CD4-positive, CD25-positive, alpha-beta regulatory T cell (primary cell): ENCODE results near the gene SNCAIP. TPM values are rescaled to one million over a fixed set of nuclear protein-coding genes. Genes with fewer than 3 reads are reported as not detected.

Experiments
- ATAC-seq, 2 donors: fragments of 150-1000 bp; cut with Tn5 transposase; one replicate each; pipeline ENCODE4 v1.10.0; 2021; ENCODE audit warnings: low read depth in 2 of 2, moderate number of reproducible peaks in 2 of 2, moderate library complexity in 1 of 2
- DNase-seq, 3 donors: peaks; one replicate each; pipeline versions ENCODE4 v3.0.0 to v3.0.0-alpha.2; 2012 to 2022; ENCODE audit warnings: mixed read lengths in 1 of 3
- H3K27ac ChIP-seq: one replicate; pipeline ENCODE4 v1.7.0; 2013; ENCODE audit warnings: mild to moderate bottlenecking, low read length; ENCODE audit not compliant: insufficient read depth, poor library complexity, severe bottlenecking
- H3K27me3 ChIP-seq: one replicate; pipeline ENCODE4 v1.7.0; 2013; ENCODE audit warnings: low read length; ENCODE audit not compliant: control insufficient read depth, insufficient read depth
- H3K36me3 ChIP-seq: one replicate; pipeline ENCODE4 v1.7.0; 2013; ENCODE audit warnings: mild to moderate bottlenecking, low read length, moderate library complexity; ENCODE audit not compliant: control insufficient read depth, insufficient read depth
- H3K4me1 ChIP-seq: 2 replicates; pipeline ENCODE4 v1.7.0; 2013; ENCODE audit warnings: mild to moderate bottlenecking, low read length; ENCODE audit not compliant: insufficient read depth, control insufficient read depth, poor library complexity, severe bottlenecking
- H3K4me3 ChIP-seq: one replicate; pipeline ENCODE4 v1.7.0; 2013; ENCODE audit warnings: low read depth, mild to moderate bottlenecking, low read length, moderate library complexity
- H3K9me3 ChIP-seq, 2 experiments: 1 replicate in 1 of 2; 2 replicates in 1 of 2; pipeline ENCODE4 v1.7.0; 2013; ENCODE audit warnings: low read length in 2 of 2, mild to moderate bottlenecking in 1 of 2, moderate library complexity in 1 of 2; ENCODE audit not compliant: control insufficient read depth in 2 of 2
- H3K27ac Mint-ChIP-seq, 3 donors: one replicate each; pipeline ENCODE4 v1.8.0; 2020 to 2022; ENCODE audit warnings: mild to moderate bottlenecking in 3 of 3, mixed read lengths in 3 of 3, moderate library complexity in 2 of 3
- H3K27me3 Mint-ChIP-seq: one replicate; pipeline ENCODE4 v1.8.0; 2022; ENCODE audit warnings: mild to moderate bottlenecking, mixed read lengths
- H3K36me3 Mint-ChIP-seq: one replicate; pipeline ENCODE4 v1.8.0; 2020; ENCODE audit warnings: mixed read lengths
- H3K4me1 Mint-ChIP-seq, 4 donors: one replicate each; pipeline ENCODE4 v1.8.0; 2020 to 2022; ENCODE audit warnings: mixed read lengths in 4 of 4, mild to moderate bottlenecking in 1 of 4
- H3K4me3 Mint-ChIP-seq, 4 donors: one replicate each; pipeline ENCODE4 v1.8.0; 2020 to 2022; ENCODE audit warnings: mild to moderate bottlenecking in 4 of 4, mixed read lengths in 4 of 4, moderate library complexity in 3 of 4
- H3K9me3 Mint-ChIP-seq, 7 donors: one replicate each; pipeline ENCODE4 v1.8.0; 2020 to 2022; ENCODE audit warnings: mixed read lengths in 7 of 7, mild to moderate bottlenecking in 3 of 7, moderate library complexity in 2 of 7
- polyA plus RNA-seq, 4 donors: library from polyadenylated mRNA; unstranded; fragments of 300-500 nt; fragmentation: Illumina TruSeq; gene quantifications; one replicate each; pipeline ENCODE4 v1.2.3, GENCODE V29; 2021
- total RNA-seq: library from RNA; stranded (reverse); gene quantifications from one replicate; pipeline ENCODE4 v1.2.3, GENCODE V29; 2022

The SNCAIP gene
- total and polyA plus RNA-seq, 5 donors from 2014 or later = not detected

DNA sequence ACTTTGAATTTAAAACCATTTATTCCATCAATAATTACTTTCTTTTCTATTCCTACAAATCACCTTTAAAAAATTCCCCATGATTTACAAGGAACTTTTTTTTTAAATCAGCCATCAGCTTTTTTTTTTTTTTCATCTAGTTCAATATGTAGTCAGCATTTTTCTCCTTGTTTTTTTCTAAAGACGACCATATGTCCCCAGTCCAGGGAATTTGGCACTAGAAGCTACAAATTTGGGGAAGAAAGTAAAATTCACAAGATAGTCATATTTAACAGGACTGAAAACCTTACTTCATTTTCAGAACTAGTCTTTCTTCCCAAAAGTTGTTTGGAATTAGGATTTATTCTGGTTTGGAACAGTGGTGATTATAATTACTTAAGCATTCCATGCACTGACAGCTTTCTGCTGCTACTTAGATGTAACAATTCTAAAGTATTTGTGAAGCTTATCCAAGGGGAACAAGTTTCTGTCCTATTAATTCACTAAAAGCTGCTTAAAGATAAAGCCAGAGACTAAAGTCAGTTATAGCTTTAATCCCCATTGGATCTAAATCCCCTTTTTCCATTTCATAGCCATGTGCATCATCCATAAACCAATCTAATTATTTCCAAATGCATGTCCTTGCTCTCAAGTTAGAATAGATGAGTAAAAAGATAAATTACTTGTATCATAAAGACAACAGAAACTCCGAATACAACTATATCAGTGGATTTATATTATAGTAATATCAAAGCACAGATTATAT is 7.4 kb upstream of the SNCAIP start:
- DNase-seq (no peak), ATAC-seq (no peak)
- Mint-ChIP-seq H3K36me3 (no peaks in the 10 kb centered on the region), H3K4me3 (no peak overlapping the region), H3K9me3 (peaks cover 0 to 6% (median 0%) of the 10 kb centered on the region in 7 donors), H3K4me1 (no peaks in the 10 kb centered on the region), H3K27ac (no peak overlapping the region), H3K27me3 (peaks cover 7% of the 10 kb centered on the region)
- Histone ChIP-seq H3K36me3 (no peaks in the 10 kb centered on the region), H3K9me3 (no peaks in the 10 kb centered on the region), H3K27me3 (peaks cover 2% of the 10 kb centered on the region), H3K4me3 (no peak overlapping the region), H3K27ac (no peak overlapping the region), H3K4me1 (no peaks in the 10 kb centered on the region)

DNA sequence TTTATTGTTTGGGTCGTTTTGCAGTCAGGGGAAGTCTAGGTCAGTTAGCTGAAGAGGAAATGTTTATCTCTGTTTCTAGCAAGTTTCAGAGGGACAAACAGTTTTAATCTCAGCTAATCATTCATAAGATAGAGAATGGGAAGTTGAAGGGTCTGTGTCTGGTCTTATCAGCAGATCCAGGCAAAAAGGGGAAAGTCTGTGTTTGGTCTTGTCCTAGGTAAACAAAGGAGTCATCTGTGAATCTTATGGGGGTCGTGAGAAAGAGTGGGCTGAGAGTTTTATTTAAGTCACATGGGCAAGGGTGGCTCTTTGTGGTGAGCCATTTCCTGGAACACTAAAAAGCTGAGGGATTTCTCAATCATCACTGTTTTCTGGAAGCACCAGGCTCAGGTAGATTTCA is 5.6 kb upstream of the SNCAIP start:
- Mint-ChIP-seq H3K36me3 (no peaks in the 10 kb centered on the region), H3K27me3 (peaks cover 24% of the 10 kb centered on the region), H3K27ac (no peak overlapping the region), H3K4me3 (no peak overlapping the region), H3K9me3 (peaks cover 0 to 6% (median 0%) of the 10 kb centered on the region in 7 donors), H3K4me1 (no peaks in the 10 kb centered on the region)
- H3K4me1 ChIP-seq = no peaks in the 10 kb centered on the region
- no peak overlapping the region for H3K27ac ChIP-seq
- ATAC-seq = no peak
- no peaks in the 10 kb centered on the region for H3K9me3 ChIP-seq
- peaks cover 8% of the 10 kb centered on the region for H3K27me3 ChIP-seq
- H3K4me3 ChIP-seq = no peak overlapping the region
- H3K36me3 ChIP-seq = no peaks in the 10 kb centered on the region
- DNase-seq = no peak

DNA sequence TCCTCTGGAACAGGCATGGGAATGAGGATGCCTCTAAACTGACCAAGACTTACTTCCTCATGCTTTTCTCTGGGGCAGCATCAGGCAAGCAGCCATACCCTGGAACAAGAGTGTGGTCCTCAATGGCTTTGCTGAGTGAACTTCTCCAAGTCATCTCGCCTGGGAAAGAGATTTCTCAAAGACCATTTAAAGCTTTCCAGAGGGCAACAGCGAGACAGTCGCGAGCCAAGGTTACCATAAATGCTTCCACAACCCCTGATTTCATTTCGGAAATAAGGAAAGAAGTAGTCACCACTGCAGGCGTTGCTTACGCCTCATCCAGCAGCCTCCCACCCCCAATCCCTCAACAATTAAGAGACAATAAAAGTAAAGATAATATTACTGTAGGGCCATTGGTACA is 1.1 kb upstream of the SNCAIP start:
- Histone ChIP-seq H3K9me3 (peaks cover 0 to 2% of the 10 kb centered on the region in 2 experiments), H3K4me3 (no peak overlapping the region), H3K4me1 (no peaks in the 10 kb centered on the region), H3K36me3 (no peaks in the 10 kb centered on the region), H3K27ac (no peak overlapping the region), H3K27me3 (peaks cover 23% of the 10 kb centered on the region)
- Mint-ChIP-seq H3K36me3 (no peaks in the 10 kb centered on the region), H3K9me3 (peaks cover 0 to 4% (median 1%) of the 10 kb centered on the region in 7 donors), H3K4me3 (no peak overlapping the region), H3K4me1 (peaks cover 0 to 6% (median 5%) of the 10 kb centered on the region in 4 donors), H3K27ac (no peak overlapping the region), H3K27me3 (peaks cover 60% of the 10 kb centered on the region)
- DNase-seq = no peak
- ATAC-seq = no peak

DNA sequence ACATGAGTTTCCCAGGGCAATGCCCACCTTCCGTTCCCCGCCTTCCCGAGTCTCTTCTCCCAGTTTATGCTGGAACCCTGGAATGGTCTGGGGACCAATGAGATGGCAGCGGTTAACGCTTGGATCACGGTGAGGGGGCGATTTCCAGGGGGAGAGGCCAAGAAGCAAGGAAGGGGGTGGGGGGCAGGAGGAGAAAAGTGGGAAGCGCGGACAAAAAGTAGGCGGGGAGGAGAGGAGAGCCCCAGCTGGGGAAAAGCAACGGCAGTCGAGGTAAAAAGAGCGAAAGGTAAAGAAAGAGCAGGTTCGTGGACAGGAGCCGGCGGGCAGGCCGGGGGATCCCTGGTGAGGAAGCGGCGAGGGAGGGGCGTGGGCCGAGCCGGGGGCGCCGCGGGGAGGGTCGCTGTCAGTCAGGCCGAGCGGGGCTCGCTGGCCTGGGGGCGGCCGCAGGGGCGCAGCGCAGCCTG is 508 bp upstream of the SNCAIP start:
- no peak for ATAC-seq
- no peak overlapping the region for H3K4me3 Mint-ChIP-seq
- H3K4me3 ChIP-seq = no peak overlapping the region
- peaks cover 57% of the 10 kb centered on the region for H3K27me3 Mint-ChIP-seq
- peaks cover 0 to 6% (median 5%) of the 10 kb centered on the region in 4 donors for H3K4me1 Mint-ChIP-seq
- no peaks in the 10 kb centered on the region for H3K4me1 ChIP-seq
- peaks cover 0 to 4% (median 0%) of the 10 kb centered on the region in 7 donors for H3K9me3 Mint-ChIP-seq
- H3K27ac Mint-ChIP-seq = no peak overlapping the region
- no peak overlapping the region for H3K27ac ChIP-seq
- no peaks in the 10 kb centered on the region for H3K36me3 ChIP-seq
- no peak for DNase-seq
- H3K9me3 ChIP-seq = peaks cover 0 to 2% of the 10 kb centered on the region in 2 experiments
- H3K27me3 ChIP-seq = peaks cover 23% of the 10 kb centered on the region
- no peaks in the 10 kb centered on the region for H3K36me3 Mint-ChIP-seq

DNA sequence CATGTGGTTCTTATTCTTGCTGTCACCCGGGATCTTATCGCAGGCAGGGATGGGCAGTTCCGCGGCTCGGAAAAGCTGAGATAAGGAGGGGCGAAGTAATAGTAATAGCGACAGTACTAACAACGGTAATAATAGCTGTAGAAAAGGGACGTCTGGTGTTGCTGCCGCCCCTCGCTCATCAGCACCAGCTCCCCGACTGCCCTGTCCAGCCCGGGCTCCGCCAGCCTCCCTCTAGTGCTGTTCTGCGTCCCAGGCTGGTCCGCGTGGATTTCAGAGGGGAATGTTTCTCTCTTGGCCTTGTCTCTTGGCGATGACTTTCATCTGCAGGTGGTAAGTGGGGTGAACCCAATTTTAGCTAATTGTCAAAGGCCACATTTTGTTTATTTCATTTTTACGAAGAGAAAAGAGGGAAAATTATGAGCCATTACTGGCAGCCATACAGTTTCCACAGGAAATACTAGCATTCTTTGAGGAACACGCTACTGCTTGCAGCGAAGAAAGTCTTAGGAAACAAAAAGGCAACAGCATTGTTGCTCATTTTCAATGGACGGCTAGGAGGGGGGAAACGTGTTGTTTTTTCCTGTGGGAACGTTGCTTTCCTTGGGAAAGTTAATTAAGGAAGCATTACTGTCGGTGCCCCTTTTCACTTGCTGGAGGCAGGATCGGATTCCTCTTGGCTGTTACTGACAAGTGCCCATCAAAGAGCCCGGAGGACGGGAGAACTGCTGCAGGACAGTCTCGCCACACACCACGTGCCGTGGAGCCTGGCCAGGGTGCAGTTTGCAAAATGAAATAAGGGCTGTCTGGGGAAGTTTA is 762 bp downstream of the SNCAIP start:
- peaks cover 0 to 4% (median 0%) of the 10 kb centered on the region in 7 donors for H3K9me3 Mint-ChIP-seq
- H3K9me3 ChIP-seq = peaks cover 0 to 2% of the 10 kb centered on the region in 2 experiments
- H3K36me3 ChIP-seq = no peaks in the 10 kb centered on the region
- H3K4me3 ChIP-seq = no peak overlapping the region
- no peaks in the 10 kb centered on the region for H3K36me3 Mint-ChIP-seq
- H3K27me3 Mint-ChIP-seq = peaks cover 57% of the 10 kb centered on the region
- ATAC-seq = no peak
- H3K4me3 Mint-ChIP-seq = no peak overlapping the region
- peaks cover 23% of the 10 kb centered on the region for H3K27me3 ChIP-seq
- no peak overlapping the region for H3K27ac ChIP-seq
- no peak overlapping the region for H3K27ac Mint-ChIP-seq
- H3K4me1 ChIP-seq = no peaks in the 10 kb centered on the region
- H3K4me1 Mint-ChIP-seq = peaks cover 0 to 6% (median 5%) of the 10 kb centered on the region in 4 donors
- DNase-seq = no peak

DNA sequence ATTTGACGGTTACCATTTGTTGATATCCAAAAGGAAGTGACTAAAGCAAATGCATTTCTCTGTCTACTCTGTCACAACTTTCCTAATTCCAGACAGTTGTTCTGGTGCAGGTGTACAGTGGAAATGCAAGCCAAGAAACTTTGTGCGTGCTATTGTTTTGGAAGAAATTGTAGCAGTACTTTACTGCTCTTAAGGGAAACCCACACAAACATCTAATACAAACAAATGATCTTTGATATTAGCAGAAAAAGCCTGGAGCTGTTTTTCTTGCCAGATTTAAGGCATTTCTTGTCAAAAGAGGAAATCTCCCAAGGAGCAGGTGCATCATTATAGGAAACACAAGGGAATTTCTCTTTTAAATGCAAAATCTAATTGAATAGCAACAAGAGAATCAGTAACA is 2.0 kb downstream of the SNCAIP start:
- H3K4me1 Mint-ChIP-seq = peaks cover 0 to 6% (median 5%) of the 10 kb centered on the region in 4 donors
- H3K27ac Mint-ChIP-seq = no peak overlapping the region
- peaks cover 0 to 2% of the 10 kb centered on the region in 2 experiments for H3K9me3 ChIP-seq
- no peaks in the 10 kb centered on the region for H3K36me3 Mint-ChIP-seq
- no peak overlapping the region for H3K4me3 Mint-ChIP-seq
- peaks cover 23% of the 10 kb centered on the region for H3K27me3 ChIP-seq
- H3K36me3 ChIP-seq = no peaks in the 10 kb centered on the region
- DNase-seq (no peak), ATAC-seq (no peak)
- H3K4me1 ChIP-seq = no peaks in the 10 kb centered on the region
- H3K9me3 Mint-ChIP-seq = peaks cover 0 to 4% (median 0%) of the 10 kb centered on the region in 7 donors
- no peak overlapping the region for H3K27ac ChIP-seq
- no peak overlapping the region for H3K4me3 ChIP-seq
- H3K27me3 Mint-ChIP-seq = peaks cover 57% of the 10 kb centered on the region

DNA sequence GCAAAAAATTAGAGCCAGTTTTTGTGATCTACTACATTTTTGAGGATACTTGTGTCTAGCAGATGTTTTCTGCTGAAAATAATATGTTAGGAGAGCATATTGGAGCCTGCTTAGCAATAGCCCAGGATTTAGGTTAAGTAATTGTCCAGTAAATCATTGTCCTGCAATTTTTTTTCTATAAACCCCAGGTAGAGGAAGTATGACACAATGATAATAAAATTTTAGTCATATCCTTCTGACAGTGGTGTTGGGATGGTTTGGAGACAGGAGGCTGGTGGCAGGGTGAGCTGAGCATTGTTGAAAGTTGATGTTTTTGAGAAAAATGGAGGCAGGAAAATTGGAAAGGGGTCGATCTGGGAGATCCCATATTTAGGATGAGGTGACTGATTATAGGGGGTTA is 3.5 kb downstream of the SNCAIP start:
- ATAC-seq (no peak), DNase-seq (no peak)
- Mint-ChIP-seq H3K9me3 (peaks cover 0 to 4% (median 0%) of the 10 kb centered on the region in 7 donors), H3K27me3 (peaks cover 49% of the 10 kb centered on the region), H3K36me3 (no peaks in the 10 kb centered on the region), H3K27ac (no peak overlapping the region), H3K4me1 (peaks cover 0 to 6% (median 5%) of the 10 kb centered on the region in 4 donors), H3K4me3 (peak overlapping the region in 1 of 4 donors; percentile 32)
- H3K4me1 ChIP-seq = no peaks in the 10 kb centered on the region
- H3K27ac ChIP-seq = no peak overlapping the region
- H3K4me3 ChIP-seq = no peak overlapping the region
- peaks cover 19% of the 10 kb centered on the region for H3K27me3 ChIP-seq
- peaks cover 0 to 2% of the 10 kb centered on the region in 2 experiments for H3K9me3 ChIP-seq
- H3K36me3 ChIP-seq = no peaks in the 10 kb centered on the region
